NCI-H345 (cell line): ENCODE data around the gene SLC16A2.
A peak's percentile ranks its signal among the peaks of the same experiment; 100 is the strongest.

Experiments used
- DNase-seq: peaks from one replicate; lab custom pipeline; 2025; lab: John Stamatoyannopoulos, UW

Gene SLC16A2

DNA sequence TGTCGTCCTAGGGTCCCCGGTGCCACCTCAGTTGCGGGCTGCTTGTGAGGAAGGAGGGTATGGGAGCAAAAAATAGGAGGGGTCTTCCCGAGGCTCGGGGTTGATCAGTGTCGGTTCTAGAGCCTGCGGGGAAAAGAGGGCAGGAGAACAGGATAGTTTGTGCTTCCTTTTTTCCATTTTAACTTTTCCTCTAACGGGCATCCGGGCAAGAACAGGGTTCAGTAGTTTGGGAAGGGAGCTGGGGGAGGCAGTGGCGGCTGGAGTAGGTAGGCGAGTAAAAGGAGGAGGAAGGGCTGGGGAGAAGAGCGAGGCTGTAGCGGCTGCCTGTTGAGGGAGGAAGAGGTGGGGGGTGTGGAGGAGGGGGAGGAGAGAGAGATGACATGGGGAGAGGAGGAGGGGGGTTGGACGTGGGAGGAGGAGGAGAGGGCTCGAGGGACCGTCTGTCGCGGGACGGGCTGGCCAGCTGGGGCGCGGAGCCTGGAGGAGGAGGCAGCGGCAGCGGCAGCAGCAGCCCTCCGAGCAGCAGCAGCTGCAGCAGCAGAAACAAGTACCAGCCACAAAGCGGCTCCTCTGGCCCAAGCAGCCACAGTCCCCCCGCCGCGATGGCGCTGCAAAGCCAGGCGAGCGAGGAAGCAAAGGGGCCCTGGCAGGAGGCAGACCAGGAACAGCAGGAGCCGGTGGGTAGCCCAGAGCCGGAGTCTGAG lies at the start of gene SLC16A2:
SLC16A2 (plus strand) TSS at position 458 of the 704 bp plus-strand sequence; CDS start at position 603, 145 bp downstream.
- peak; percentile 47 for DNase-seq

DNA sequence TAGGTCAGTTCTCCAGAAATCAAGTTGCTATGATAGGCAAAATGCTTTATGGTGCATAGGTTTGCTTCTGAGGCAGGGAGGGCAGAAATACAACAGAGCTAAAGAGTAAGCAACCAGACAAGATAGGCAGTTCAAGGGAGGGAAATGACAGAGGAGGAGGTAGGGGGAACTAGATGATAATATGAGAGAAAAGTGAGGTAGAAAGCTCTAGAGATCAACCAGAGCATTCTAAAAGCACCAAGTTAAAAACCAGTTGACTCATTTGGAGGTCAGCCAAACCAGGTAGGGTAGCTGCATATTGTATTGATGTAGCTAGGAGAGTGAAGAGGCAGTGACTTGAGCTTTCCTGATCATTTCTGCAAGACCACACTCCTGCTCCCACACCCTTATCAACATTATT lies 49.0 kb upstream of the SLC16A2 start:
- DNase-seq: no peak

DNA sequence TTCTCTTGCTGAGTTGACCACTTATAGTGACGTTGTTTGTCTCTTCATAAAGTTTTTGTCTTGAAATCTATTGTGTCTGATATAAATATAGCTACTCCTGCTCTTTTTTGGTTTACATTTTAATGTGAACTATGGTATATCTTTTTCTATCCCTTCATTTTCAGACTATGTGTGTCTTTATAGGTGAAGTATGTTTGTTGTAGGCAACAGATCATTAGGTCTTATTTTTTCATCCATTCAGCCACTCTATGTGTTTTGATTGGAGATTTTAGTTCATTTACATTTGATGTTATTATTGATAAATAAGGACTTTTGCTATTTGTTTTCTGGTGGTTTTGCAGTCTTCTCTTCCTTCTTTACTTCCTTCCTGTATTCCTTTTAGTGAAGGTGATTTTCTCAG lies 44.0 kb upstream of the SLC16A2 start:
- no peak for DNase-seq

DNA sequence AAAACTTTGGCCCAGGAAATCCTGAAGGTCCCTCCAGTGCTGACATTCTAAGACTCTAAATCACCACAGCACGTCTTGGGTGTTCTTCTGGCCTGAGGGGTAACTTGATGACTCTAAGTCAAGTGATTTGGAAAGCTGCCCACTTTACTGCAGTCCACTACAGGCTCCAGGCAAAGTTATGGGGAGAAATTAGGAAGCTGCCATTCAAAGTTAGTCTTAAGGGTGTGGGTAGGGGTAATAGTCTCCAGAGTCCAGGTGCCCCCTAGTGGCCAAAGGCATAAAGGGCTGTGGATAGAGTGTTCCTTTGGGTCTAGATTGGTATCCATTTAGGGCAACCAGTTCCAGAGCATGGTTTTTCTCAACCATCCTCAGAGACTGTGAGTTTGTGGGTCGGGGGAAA lies 38.7 kb upstream of the SLC16A2 start:
- peak; percentile 24 for DNase-seq

DNA sequence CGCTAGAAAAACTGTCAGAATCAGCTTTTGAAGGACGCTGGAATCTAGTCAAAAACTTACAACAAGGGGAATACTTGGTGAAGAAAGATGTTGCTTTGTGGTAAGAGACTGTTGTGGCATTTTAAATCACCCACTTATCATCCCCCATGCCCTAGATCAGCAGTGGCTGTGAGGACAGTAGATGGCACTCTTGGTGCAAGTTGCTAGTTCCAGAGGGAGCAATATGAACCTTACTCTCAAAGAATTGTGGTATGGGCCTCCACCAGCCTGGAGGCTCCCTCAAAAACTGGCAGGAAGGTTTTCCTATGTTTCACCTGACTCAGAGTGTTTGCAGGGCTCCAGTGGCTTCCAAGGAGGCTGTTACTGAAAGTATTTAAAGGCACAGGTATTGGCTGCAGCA lies 37.7 kb upstream of the SLC16A2 start:
- DNase-seq: peak; percentile 1

DNA sequence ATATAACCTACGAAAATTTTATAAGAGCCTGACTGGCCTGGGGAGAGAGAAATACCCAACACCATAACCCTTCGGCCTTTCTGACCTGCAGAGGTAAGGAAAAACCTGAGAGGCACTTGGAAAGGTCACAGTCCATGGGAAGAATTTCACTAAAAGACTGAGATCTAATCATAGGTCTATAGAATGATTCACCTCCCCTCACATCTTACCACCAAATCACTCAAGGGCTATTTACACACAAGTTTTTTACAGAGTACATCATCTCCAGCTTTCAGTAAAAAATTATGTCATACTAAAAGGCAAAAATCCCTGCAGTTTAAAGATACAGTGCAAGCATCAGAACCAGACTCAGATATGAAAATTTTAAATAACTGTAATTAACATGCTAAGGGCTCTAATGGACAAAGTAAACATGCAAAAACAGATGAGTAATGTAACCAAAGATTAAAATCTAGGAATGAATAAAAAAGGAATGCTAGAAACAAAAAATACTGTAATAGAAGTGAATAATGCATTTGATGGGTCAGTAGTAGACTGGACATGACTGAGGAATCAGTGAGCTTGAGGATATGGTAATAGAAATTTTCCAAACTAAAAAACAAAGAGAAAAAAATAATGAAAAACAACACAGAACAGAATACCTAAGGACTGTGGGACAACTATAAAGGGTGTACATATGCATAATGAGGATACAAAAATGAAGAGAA lies 32.1 kb upstream of the SLC16A2 start:
- no peak for DNase-seq

DNA sequence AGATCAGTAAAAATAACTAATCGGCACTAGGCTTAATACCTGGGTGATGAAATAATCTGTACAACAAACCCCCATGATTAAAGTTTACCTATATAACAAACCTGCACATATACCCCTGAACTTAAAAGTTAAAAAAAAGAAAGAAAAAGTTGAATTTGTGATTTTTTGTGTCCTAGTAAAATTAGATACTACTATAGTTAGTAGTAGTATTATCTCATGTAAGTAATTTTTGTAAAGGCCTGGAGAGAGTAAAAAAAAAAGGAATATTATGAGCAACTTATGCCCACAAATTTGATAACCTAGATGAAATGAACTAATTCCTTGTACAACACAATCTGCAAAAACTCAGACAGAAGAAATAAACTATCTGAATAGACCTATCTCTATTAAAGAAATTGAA lies 25.7 kb upstream of the SLC16A2 start:
- DNase-seq: no peak

DNA sequence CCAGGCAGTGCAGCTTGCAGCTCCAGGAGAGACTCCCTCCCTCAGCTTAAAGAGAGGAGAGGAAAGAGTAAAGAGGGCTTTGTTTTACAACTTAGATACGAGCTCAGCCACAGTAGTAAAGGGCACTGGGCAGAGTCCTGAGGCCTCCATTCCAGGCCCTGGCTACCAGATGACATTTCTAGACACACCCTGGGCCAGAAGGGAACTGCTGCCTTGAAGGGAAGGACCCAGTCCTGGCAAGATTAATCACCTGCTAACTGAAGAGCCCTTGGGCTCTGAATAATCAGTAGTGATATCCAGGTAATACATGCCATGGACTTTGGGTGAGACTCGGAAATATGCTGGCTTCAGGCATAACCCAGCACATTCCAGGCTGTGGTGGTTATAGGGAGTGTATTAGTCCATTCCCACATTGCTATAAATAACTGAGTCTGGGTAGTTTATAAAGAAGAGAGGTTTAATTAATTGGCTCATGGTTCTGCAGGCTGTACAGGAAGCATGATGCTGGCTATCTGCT lies 15.3 kb upstream of the SLC16A2 start:
- DNase-seq: no peak

DNA sequence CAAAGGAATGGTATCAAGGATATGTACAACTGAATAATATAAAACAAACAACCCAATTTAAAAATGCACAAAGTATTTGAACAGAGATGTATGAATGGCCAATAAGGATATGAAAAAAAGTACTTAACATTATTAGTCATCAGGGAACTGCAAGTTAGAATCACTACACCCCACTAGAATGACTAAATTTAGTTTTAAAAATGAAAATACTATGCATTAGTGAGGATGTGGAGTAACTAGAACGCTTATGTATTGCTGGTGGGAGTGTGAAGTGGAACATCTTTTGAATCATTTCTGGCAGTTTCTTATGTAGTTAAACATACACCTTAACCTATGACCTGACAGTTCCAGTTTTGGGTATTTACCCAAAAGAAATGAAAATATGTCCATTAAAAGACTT lies 13.0 kb upstream of the SLC16A2 start:
- DNase-seq: no peak

DNA sequence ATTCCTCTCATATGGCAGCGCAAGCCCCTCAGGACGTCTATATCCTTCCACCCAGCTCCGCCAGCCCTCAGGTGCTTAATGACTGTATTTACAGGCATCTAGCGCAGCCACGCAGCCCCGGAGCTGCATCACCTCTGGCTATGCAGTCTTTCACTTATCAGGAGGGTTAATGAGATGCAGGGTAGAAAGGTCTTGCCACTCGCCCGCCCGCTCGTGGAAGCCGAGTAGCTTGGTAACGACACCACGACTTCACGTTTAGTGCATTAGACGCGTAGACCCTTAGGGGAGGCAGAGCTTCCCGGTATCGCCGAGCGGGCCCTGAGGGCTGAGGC lies 1.5 kb upstream of the SLC16A2 start:
- no peak for DNase-seq

DNA sequence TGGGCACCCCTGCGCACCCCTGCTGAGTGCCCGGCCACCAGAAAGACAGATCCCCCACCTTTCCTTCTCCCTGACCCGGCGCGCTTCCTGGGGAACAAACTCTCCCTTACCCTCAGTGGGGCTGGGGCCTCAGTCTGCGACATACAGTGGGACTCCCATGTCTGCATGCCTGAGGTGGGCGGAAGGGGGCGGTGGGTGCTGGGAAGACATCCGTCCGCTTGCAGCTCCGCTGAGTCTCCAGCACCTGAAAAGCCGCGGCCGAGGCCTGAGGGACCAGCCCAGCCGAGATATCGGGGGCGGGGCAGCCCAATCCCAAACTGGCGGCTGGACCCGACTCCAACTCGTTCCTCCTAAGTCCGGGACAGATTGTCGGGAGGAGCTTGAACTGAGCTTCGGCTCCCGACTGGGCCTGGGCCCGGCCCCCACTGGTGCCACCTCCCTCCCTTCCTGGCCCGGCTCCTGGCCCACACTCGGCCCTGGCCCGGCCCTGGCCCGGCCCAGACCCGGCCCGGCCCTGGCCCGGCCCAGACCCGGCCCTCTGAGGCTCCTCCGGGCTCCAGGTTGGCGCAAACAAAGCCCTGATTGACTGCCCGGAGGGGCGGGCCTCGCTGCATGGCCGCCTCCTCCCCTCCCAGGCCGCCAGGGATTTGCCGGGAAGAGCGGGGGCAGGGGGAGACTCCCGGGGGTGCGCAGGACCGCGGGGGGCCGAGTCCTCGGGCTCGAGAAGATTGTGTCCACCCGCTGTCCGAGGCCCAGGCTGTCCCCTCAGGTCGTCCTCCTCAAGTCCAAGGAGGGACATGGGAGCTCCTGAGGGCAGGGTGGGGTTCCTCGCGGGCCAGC lies 877 bp upstream of the SLC16A2 start:
- no peak for DNase-seq

DNA sequence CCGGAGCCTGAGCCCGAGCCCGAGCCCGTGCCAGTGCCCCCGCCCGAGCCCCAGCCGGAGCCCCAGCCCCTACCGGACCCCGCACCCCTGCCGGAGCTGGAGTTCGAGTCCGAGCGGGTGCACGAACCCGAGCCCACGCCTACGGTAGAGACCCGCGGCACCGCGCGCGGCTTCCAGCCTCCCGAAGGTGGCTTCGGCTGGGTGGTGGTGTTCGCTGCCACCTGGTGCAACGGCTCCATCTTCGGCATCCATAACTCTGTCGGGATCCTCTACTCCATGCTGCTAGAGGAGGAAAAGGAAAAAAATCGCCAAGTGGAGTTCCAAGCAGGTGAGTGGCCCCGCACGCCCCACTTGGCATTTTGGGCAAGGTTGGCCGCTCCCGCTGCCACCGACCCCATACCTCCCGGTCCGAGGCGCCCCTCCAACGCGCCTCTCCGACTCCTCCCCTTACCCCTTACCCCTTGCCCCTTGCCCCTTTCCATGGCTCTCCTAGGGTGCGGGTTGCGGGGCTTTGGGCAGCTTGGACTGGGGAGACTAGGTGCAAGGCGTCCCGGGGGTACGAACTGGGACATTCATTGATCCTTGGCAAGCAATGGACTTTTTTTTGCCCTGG lies 553 bp downstream of the SLC16A2 start:
- DNase-seq: no peak

DNA sequence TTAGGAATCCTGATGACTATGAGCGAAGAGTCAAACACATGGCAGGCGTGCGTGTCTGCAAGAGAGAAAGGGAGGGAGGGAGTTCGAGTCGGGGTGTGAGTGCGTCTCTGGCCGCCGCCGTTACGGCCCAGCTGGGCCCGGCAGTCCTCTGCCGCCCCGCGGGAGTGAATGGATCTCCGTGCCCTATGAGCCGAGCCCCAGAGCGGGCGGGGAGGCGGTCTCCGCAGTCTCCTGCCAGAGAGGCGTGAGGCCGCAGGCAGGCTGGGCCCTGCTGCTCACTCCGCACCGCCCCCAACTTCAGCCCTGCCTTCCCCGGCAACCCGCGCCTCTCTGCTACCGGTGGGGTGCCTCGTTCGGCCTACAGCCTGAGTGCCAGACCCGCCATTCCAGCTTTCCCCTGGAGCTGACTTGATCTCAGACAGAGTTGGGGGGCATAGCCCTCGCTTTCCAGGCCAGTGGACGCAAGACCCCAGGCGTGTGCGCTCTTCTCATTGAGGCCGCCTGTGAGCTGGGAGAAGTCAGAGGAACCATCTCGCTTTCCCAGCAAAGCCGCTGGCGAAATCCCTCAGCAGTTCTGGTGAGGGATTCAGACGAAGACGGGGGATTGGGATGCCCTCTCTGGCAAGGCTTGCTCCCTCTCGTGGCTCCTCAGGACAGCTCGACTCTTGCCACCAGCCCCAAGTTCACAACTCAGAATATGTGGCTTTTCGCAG lies 1.4 kb downstream of the SLC16A2 start:
- DNase-seq: no peak

DNA sequence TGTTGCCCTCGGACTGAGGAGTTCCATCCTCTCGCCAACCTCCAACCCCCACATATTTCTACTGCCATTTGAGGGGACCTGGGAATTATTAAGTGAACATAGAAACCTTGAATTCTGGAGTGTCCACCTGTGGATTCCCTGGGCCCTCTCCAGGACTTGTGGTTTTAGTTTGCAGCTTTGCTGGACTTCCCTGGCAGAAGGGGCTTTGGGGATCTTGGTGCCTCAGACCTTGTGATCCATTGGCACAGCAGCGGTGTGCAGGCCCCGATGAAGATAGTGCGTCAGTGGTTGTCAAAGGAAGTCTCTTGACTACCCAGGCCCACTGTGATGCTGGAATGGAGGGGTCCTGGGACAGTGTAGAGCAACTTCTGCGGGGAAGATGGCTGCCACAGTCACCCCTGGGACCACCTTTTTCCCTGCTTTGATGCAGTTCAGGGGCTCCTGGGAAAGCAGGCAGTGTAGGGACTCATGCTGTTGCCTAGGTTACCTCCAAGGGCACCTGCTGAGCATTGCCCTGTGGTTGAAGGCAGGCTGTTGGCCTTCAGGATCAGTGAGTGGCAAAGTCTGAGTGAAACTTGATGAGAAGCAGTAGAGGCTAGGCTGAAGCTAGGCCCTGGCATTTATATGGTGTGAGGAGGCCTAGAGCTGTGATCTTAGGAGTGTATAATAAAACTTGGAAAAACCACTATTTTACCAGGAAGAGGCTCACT lies 2.2 kb downstream of the SLC16A2 start:
- no peak for DNase-seq

DNA sequence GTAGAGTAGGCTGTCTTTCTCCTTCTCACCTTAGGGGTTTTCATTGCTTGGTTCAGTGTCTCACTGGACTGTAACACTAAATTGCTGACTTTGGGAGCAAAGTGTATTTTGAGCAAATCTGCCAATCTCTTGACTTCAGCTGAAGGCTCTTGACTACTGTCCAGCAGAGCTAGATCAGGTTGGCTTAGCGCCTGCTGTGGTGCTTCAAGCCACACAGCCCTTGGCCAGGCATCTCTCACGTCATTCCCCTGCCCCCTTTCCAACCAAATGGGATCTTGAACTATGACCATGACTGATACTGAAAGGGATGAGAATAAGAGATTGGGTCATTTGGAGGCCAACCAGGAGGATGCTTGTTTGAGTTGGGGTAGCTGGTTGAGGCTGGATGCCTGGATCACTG lies 4.8 kb downstream of the SLC16A2 start:
- no peak for DNase-seq

DNA sequence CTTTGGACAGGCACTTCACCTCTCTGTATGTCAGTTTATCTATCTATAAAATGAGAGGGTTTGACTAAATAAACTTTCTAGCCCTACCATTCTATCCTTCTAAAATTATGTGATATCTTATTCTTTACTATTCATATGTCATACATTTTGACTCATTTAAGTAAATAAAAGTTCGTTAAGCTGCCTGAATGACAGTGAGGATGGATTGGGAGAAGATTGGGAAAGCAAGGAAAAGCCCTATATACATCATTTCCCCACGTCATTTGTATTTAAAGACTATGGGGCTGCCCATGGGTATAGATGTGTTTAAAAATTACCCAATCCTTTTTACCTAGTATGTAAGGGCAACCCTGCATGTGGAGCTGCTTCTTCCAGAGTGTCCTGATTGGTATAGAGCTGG lies 5.3 kb downstream of the SLC16A2 start:
- DNase-seq: no peak

DNA sequence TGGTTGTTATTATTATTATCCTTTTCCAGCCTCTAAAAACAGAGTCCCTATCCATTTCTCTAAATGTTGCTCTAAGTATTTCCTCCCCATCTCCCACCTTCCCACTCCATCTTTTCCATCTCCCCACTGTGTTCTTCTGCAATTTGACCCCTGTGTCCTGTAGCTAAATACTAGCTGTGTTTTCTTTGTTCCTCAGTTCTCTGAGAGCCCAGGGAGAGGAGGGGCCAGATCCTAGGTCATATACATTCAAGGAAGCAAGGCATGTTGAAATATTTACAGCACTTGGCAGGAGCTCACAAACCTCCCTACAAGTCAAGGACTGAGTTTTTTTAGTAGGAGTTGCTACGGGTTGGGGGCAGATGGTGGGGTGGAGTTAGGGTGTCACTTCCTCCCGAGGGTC lies 10.5 kb downstream of the SLC16A2 start:
- DNase-seq: no peak

DNA sequence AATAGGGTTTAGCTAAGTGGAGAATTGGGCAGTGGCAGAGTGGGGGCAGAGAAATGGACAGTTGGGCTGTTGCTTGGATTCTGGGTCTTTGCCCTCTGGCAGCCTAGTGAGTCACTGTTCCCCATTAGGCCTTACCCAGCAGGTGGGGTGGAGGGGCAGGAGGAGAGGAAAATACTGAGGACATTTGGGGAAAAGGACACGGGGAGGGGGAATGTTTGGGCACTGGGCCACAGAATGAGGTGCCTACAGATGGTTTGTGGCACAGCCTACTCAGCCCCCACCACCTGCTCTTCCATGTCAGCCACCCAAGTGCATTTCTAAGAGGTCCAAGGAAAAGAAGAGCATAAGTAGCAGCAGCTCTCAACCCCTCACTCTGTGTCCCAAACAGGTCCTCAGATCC lies 13.0 kb downstream of the SLC16A2 start:
- DNase-seq: no peak

DNA sequence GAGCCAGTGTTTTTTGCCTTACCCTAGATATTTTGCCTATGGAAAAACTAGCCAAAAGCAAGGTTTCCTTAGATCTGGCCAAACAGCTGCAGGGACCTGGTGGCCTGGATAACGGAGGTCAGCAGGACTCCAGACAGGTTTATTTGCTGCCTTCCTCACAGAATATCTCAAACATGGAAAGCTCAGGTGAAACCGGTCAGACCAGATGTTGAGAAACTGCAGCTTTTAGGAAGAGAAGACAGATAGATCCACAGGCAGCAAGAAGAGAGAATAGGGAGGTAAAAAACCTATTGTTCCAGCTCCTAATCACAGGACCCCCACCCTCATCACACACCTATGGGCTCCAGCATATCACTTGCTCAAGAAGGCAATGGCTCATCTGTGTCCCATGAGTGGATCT lies 16.2 kb downstream of the SLC16A2 start:
- no peak for DNase-seq

DNA sequence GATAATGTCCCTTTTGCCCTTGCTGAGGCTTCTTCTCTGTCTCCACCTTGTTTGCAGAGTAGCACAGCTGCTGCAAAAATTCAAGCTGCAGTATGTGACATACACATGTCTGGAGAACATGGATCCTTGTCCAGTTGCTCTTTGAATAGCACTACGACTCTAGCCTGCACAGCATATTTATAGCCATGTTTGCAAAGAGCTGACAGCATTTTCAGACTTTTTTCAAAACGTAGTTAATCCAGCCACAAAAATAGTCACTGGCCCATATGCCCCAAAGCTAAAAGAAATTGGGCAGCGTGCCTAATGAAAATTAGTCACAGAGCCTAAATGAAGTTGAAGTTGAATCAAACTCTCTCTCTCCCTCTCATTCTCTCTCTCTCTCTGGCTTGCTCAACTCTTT lies 17.5 kb downstream of the SLC16A2 start:
- no peak for DNase-seq

DNA sequence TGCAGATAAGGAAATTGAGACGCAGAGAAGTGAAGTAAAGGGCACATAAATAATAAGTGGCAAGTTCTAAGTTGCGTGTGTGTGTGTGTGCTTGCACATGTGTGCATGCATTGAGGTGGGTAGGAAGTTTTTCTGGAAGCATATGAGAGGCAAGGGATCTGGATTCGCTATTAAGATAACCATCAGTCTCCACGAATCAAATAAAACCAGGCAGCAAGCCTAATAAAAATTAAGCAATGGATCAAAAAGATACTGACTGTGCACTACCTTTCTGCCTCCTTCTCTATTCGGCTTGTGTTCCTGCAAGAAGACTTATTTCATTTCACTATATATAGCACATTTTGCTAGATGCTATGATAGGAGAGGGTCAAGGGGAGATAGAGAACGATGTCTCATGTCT lies 23.8 kb downstream of the SLC16A2 start:
- no peak for DNase-seq
